GM12875 (cell line): ENCODE data around the gene SIK3.

Experiments
- H3K4me3 ChIP-seq: one replicate; pipeline ENCODE4 v1.5.1; 2011; ENCODE audit warnings: low read depth, low read length, control low read depth
- TF ChIP-seq, protein P1 (sequence below): IDR thresholded peaks from 2 replicates; pipeline ENCODE4 v1.5.1; 2011; ENCODE audit warnings: low read depth, mild to moderate bottlenecking, control low read depth, inconsistent platforms, low read length, moderate library complexity, borderline replicate concordance; ENCODE audit not compliant: insufficient read depth

The SIK3 gene

DNA sequence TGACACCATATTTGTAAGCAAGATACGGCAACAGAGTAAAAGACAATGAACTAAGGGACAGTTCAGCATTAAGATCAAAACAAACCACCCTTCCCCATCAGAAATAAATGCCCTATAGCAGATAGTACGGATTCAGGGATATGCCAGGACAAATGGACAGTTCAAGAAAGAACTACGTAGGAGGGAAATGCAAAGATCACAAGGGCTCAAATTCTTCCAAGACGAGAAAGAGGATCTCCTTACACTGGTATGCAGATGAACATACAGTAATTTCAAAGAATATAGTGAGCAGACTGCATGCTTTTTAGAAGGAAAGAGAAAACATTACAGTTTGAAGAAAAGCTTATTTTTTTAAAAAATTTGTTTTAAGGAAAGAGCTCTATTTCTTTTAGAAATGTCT lies 136.1 kb downstream of the SIK3 start:
- no peak overlapping the region for H3K4me3 ChIP-seq
- TF ChIP-seq, protein P1, sequence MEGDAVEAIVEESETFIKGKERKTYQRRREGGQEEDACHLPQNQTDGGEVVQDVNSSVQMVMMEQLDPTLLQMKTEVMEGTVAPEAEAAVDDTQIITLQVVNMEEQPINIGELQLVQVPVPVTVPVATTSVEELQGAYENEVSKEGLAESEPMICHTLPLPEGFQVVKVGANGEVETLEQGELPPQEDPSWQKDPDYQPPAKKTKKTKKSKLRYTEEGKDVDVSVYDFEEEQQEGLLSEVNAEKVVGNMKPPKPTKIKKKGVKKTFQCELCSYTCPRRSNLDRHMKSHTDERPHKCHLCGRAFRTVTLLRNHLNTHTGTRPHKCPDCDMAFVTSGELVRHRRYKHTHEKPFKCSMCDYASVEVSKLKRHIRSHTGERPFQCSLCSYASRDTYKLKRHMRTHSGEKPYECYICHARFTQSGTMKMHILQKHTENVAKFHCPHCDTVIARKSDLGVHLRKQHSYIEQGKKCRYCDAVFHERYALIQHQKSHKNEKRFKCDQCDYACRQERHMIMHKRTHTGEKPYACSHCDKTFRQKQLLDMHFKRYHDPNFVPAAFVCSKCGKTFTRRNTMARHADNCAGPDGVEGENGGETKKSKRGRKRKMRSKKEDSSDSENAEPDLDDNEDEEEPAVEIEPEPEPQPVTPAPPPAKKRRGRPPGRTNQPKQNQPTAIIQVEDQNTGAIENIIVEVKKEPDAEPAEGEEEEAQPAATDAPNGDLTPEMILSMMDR, result no peak

GRCh38 chr11:116960930-116961329 lies 137.3 kb downstream of the SIK3 start:
- no peak overlapping the region for H3K4me3 ChIP-seq
- TF ChIP-seq, protein P1, result no peak

DNA sequence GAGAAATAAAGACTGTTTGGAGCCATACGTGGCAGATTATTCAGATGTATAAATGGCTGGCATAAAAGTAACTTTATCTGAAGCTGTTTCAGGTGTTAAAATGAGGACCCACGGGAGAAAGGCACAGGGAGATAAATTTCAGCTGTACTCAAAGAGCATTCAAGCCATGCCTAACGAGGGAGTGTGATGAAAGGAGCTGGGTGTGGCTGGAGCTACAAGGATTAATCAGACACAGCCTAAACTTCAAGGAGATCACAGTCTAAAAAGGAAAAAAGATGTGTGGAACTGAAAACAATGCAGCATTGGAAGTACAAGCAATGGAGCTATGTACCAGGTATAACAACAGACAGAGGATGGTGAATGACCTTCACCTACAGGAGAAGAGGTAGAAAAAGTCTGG lies 140.0 kb downstream of the SIK3 start:
- TF ChIP-seq, protein P1, result no peak
- H3K4me3 ChIP-seq, result no peak overlapping the region

DNA sequence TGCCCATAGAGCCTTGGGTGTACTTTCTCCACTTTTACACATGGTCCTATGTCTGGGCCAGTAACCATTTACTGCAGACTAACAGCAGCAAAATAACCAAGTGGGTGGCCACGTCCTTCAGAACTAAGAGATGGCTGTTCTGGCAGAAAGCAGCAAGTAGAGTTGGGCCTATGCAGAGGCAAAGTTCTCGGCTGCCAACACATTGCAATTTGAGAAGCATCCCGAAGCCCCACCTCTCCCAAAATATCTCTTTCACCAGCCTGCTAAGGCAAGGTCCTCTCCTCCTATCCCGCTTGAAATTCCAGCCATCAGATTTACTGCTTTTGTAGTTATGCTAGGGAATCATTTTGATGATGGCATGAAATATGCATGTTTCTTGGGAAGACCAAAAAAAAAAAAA lies 142.3 kb downstream of the SIK3 start:
- no peak overlapping the region for H3K4me3 ChIP-seq
- TF ChIP-seq, protein P1, result no peak

GRCh38 chr11:116955548-116955947 lies 142.7 kb downstream of the SIK3 start:
- H3K4me3 ChIP-seq, result no peak overlapping the region
- TF ChIP-seq, protein P1, result no peak

GRCh38 chr11:116953530-116954285 lies 144.5 kb downstream of the SIK3 start:
- H3K4me3 ChIP-seq, result no peak overlapping the region
- TF ChIP-seq, protein P1, result no peak

DNA sequence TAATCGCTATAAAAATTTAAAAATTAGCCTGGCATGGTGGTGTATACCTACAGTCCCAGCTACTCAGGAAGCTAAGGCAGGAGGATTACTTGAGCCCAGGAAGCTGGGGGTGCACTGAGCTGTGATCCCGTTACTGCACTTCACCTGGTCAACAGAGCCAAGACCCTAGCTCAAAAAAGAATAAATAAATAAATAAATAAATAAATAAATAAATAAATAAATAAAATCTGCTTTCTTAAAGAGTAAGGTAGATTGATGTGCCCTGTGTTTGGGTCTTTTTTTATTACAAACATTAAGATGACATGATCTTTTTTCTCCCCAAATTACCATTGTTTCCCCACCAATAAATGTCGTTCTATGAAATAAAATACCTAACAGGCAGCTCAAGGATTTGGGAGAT lies 146.5 kb downstream of the SIK3 start:
- no peak overlapping the region for H3K4me3 ChIP-seq

More for the DNA sequence above, 146.5 kb downstream of the SIK3 start:
- TF ChIP-seq, protein P1, result no peak
